ENCODE results near the gene GYPB. TPM values are rescaled to one million over a fixed set of nuclear protein-coding genes. Genes with fewer than 3 reads are reported as not detected.

Gene GYPB
- total RNA-seq = not detected in 2 replicates

GRCh38 chr4:144019277-144019676, at the start of gene GYPB:
GYPB (minus strand) TSS chr4:144019380; CDS start chr4:144019287, 93 bp downstream.

Other genes with a start within 250 kb of the GYPB start
- gene GYPE, start 113.8 kb downstream of the GYPB start, total RNA-seq = under 0.01 and 0.16 TPM in 2 replicates
- gene GYPA, start 121.3 kb upstream of the GYPB start, total RNA-seq = not detected in 2 replicates